ENCODE data around the gene ME3.
"Not testable (repeated sequence)": the region's sequence is repeated elsewhere in the genome, so short reads cannot be mapped to it uniquely, and the experiment has no call there.

ME3 gene

GRCh38 chr11:86663291-86663690 lies 9.1 kb downstream of the ME3 start:
- no peaks in the 10 kb centered on the region for H3K36me3 ChIP-seq (replicated peaks)
- in situ Hi-C loops (cut with HindIII; ENCODE audit: low pct_ligation_motif_present, low sequenced_read_pairs), result no loop called here
- no peaks in the 10 kb centered on the region for H3K27me3 ChIP-seq (replicated peaks)
- TF ChIP-seq CTCF (IDR thresholded peaks at IDR 0.05; ENCODE audit: low read depth, low read length, missing control alignments), result no peak
- DNase-seq, result no peak
- H3K27ac ChIP-seq, result no peak overlapping the region
- no peak overlapping the region for H3K4me3 ChIP-seq (ENCODE audit: low read depth, low read length)

DNA sequence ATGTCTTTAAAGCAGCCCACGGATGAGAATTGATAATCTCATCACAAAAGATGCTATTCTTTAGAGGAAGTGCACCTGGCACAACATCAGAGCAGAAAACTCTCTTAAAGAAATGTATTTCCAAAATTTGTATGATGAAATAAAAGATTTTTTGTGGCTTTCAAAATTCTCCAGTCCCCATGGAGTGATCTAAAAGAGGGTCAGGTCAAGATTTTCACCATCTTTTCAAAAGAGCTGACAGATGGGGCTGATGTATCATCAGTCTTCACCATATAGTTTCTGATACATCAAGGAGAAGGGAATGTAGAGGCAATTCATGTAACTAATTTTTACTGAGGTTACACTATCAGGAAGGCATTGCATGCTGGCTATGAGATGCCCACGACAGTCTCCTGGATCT lies 11.7 kb downstream of the ME3 start:
- no peak for TF ChIP-seq CTCF (IDR thresholded peaks at IDR 0.05; ENCODE audit: low read depth, low read length, missing control alignments)
- H3K36me3 ChIP-seq (replicated peaks), result no peaks in the 10 kb centered on the region
- in situ Hi-C loops (cut with HindIII; ENCODE audit: low pct_ligation_motif_present, low sequenced_read_pairs), result no loop called here
- no peak overlapping the region for H3K27ac ChIP-seq
- no peak for DNase-seq
- H3K27me3 ChIP-seq (replicated peaks), result no peaks in the 10 kb centered on the region
- H3K4me3 ChIP-seq (ENCODE audit: low read depth, low read length), result no peak overlapping the region

GRCh38 chr11:86660088-86660487 lies 12.3 kb downstream of the ME3 start:
- Histone ChIP-seq H3K36me3 (replicated peaks) (no peaks in the 10 kb centered on the region), H3K27me3 (replicated peaks) (no peaks in the 10 kb centered on the region), H3K27ac (no peak overlapping the region), H3K4me3 (ENCODE audit: low read depth, low read length) (no peak overlapping the region)
- peak; percentile 61 for DNase-seq
- TF ChIP-seq CTCF (IDR thresholded peaks at IDR 0.05; ENCODE audit: low read depth, low read length, missing control alignments), result no peak
- in situ Hi-C loops (cut with HindIII; ENCODE audit: low pct_ligation_motif_present, low sequenced_read_pairs), result no loop called here

GRCh38 chr11:86658534-86658933 lies 13.9 kb downstream of the ME3 start:
- H3K27ac ChIP-seq, result no peak overlapping the region
- H3K4me3 ChIP-seq (ENCODE audit: low read depth, low read length), result no peak overlapping the region
- no peaks in the 10 kb centered on the region for H3K36me3 ChIP-seq (replicated peaks)
- in situ Hi-C loops (cut with HindIII; ENCODE audit: low pct_ligation_motif_present, low sequenced_read_pairs), result no loop called here
- TF ChIP-seq CTCF (IDR thresholded peaks at IDR 0.05; ENCODE audit: low read depth, low read length, missing control alignments), result no peak
- H3K27me3 ChIP-seq (replicated peaks), result no peaks in the 10 kb centered on the region
- no peak for DNase-seq

DNA sequence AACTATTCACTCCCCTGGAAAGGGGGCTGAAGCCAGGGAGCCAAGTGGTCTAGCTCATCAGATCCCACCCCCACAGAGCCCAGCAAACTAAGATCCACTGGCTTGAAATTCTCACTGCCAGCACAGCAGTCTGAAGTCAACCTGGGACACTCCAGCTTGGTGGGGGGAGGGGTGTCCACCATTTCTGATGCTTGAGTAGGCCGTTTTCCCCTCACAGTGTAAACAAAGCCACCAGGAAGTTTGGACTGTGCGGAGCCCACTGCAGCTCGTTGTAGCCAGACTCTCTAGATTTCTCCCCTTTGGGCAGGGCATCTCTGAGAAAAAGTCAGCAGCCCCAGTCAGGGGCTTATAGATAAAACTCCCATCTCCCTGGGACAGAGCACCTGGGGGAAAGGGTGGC lies 27.2 kb downstream of the ME3 start:
- H3K4me3 ChIP-seq (ENCODE audit: low read depth, low read length); H3K27me3 ChIP-seq (replicated peaks); DNase-seq; in situ Hi-C loops (cut with HindIII; ENCODE audit: low pct_ligation_motif_present, low sequenced_read_pairs); H3K36me3 ChIP-seq (replicated peaks): not testable (repeated sequence)
- H3K27ac ChIP-seq, result peak overlapping the region; percentile 69

GRCh38 chr11:86644291-86644690 lies 28.1 kb downstream of the ME3 start:
- H3K36me3 ChIP-seq (replicated peaks), result no peaks in the 10 kb centered on the region
- in situ Hi-C loops (cut with HindIII; ENCODE audit: low pct_ligation_motif_present, low sequenced_read_pairs), result no loop called here

More at GRCh38 chr11:86644291-86644690, 28.1 kb downstream of the ME3 start:
- Histone ChIP-seq H3K27ac (peak overlapping the region; percentile 69), H3K4me3 (ENCODE audit: low read depth, low read length) (no peak overlapping the region), H3K27me3 (replicated peaks) (no peaks in the 10 kb centered on the region)
- DNase-seq, result peak; percentile 75
- no peak for TF ChIP-seq CTCF (IDR thresholded peaks at IDR 0.05; ENCODE audit: low read depth, low read length, missing control alignments)

Data from brain microvascular endothelial cell (primary cell).